HL-60 (cell line): ENCODE measurements around the gene ATG5.

Source experiments
- CTCF ChIP-seq: IDR thresholded peaks from one replicate; pipeline ENCODE4 v1.5.1; 2011; ENCODE audit warnings: low read length, control low read depth, inconsistent platforms; ENCODE audit not compliant: insufficient read depth
- GABPA ChIP-seq: IDR thresholded peaks from 2 replicates; pipeline ENCODE4 v1.6.1; 2012; ENCODE audit warnings: low read depth
- POLR2AphosphoS5 ChIP-seq: IDR thresholded peaks from 2 replicates; pipeline ENCODE4 v1.6.1; 2012; ENCODE audit warnings: low read depth

GRCh38 chr6:106136845-106137244 lies 188.7 kb downstream of the ATG5 start:
- TF ChIP-seq CTCF (no peak), POLR2AphosphoS5 (no peak), GABPA (no peak)
